SK-N-MC (cell line): ENCODE measurements around the gene NRROS.

Experiments used
- EZH2 ChIP-seq: fragments of 200-600 bp; sonication (generic); IDR thresholded peaks from one replicate; pipeline ENCODE4 v1.6.1; 2017; ENCODE audit warnings: antibody characterized with exemption
- POLR2AphosphoS5 ChIP-seq: IDR thresholded peaks from 2 replicates; pipeline ENCODE4 v1.6.1; 2012; ENCODE audit warnings: mild to moderate bottlenecking, low read depth, low read length, borderline replicate concordance

GRCh38 chr3:196603683-196604082 lies 35.8 kb upstream of the NRROS start:
- TF ChIP-seq POLR2AphosphoS5 = no peak
- TF ChIP-seq EZH2 = no peak
